ENCODE measurements around the gene PPP1CC. TPM values are rescaled to one million over a fixed set of nuclear protein-coding genes. Genes with fewer than 3 reads are reported as not detected.

Gene PPP1CC
- total and polyA plus RNA-seq, 2 donors from 2014 or later, result 57.0 to 82.3 TPM

GRCh38 chr12:110717037-110717436, 25.7 kb downstream of the PPP1CC start:
- no peaks in the 10 kb centered on the region for H3K4me1 ChIP-seq (ENCODE audit: control insufficient read depth in 2 of 3, insufficient read depth in 2 of 3, low read depth in 1 of 3, low read length in 3 of 3)
- H3K27ac ChIP-seq (ENCODE audit: low read depth in 2 of 2, low read length in 2 of 2), result no peak overlapping the region
- FAIRE-seq (no peak), DNase-seq (no peak)
- TF ChIP-seq, protein P1, sequence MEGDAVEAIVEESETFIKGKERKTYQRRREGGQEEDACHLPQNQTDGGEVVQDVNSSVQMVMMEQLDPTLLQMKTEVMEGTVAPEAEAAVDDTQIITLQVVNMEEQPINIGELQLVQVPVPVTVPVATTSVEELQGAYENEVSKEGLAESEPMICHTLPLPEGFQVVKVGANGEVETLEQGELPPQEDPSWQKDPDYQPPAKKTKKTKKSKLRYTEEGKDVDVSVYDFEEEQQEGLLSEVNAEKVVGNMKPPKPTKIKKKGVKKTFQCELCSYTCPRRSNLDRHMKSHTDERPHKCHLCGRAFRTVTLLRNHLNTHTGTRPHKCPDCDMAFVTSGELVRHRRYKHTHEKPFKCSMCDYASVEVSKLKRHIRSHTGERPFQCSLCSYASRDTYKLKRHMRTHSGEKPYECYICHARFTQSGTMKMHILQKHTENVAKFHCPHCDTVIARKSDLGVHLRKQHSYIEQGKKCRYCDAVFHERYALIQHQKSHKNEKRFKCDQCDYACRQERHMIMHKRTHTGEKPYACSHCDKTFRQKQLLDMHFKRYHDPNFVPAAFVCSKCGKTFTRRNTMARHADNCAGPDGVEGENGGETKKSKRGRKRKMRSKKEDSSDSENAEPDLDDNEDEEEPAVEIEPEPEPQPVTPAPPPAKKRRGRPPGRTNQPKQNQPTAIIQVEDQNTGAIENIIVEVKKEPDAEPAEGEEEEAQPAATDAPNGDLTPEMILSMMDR (IDR thresholded peaks at IDR 0.05; ENCODE audit: borderline replicate concordance, extremely low read depth, insufficient read depth), result no peak
- peaks cover 3 to 44% (median 29%) of the 10 kb centered on the region in 3 donors for H3K36me3 ChIP-seq (ENCODE audit: control insufficient read depth in 2 of 3, insufficient read depth in 3 of 3, low read length in 3 of 3)
- intact Hi-C loops (cut with DNase I), result no loop called here
- no peak overlapping the region for H3K9ac ChIP-seq (ENCODE audit: low read length in 3 of 3)
- no peaks in the 10 kb centered on the region for H3K27me3 ChIP-seq (ENCODE audit: control insufficient read depth, insufficient read depth, low read length)
- no peaks in the 10 kb centered on the region for H3K9me3 ChIP-seq (ENCODE audit: control insufficient read depth in 2 of 3, insufficient read depth in 1 of 3, low read length in 3 of 3)
- H3K4me3 ChIP-seq (ENCODE audit: low read length in 3 of 3), result no peak overlapping the region

GRCh38 chr12:110708917-110709316, 33.8 kb downstream of the PPP1CC start:
- TF ChIP-seq, protein P1 (IDR thresholded peaks at IDR 0.05; ENCODE audit: borderline replicate concordance, extremely low read depth, insufficient read depth), result no peak
- Histone ChIP-seq H3K27me3 (ENCODE audit: control insufficient read depth, insufficient read depth, low read length) (no peaks in the 10 kb centered on the region), H3K4me1 (ENCODE audit: control insufficient read depth in 2 of 3, insufficient read depth in 2 of 3, low read depth in 1 of 3, low read length in 3 of 3) (no peaks in the 10 kb centered on the region), H3K9ac (ENCODE audit: low read length in 3 of 3) (no peak overlapping the region), H3K27ac (ENCODE audit: low read depth in 2 of 2, low read length in 2 of 2) (no peak overlapping the region), H3K4me3 (ENCODE audit: low read length in 3 of 3) (no peak overlapping the region), H3K9me3 (ENCODE audit: control insufficient read depth in 2 of 3, insufficient read depth in 1 of 3, low read length in 3 of 3) (no peaks in the 10 kb centered on the region), H3K36me3 (ENCODE audit: control insufficient read depth in 2 of 3, insufficient read depth in 3 of 3, low read length in 3 of 3) (no peaks in the 10 kb centered on the region)
- intact Hi-C loops (cut with DNase I), result no loop called here
- DNase-seq, result no peak
- FAIRE-seq, result no peak

DNA sequence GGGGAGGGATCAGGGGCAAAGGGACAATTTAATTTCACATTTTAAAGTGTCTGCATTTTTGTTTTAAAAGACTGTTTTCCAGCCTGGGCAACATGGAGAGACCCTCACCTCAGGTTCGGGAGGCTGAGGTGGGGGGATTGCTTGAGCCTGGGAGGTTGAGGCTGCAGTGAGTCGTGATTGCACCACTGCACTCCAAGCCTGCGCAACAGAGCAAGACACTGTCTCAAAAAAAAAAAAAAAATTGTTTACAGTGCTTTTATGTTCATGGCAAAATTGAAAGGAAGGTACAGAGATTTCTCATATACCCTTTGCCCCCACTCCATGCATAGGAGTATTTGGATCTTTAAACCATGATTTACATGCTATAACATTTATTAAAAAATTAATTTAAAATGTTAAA, 37.4 kb downstream of the PPP1CC start:
- Histone ChIP-seq H3K9me3 (ENCODE audit: control insufficient read depth in 2 of 3, insufficient read depth in 1 of 3, low read length in 3 of 3) (no peaks in the 10 kb centered on the region), H3K27ac (ENCODE audit: low read depth in 2 of 2, low read length in 2 of 2) (no peak overlapping the region), H3K4me1 (ENCODE audit: control insufficient read depth in 2 of 3, insufficient read depth in 2 of 3, low read depth in 1 of 3, low read length in 3 of 3) (no peaks in the 10 kb centered on the region), H3K36me3 (ENCODE audit: control insufficient read depth in 2 of 3, insufficient read depth in 3 of 3, low read length in 3 of 3) (no peaks in the 10 kb centered on the region), H3K9ac (ENCODE audit: low read length in 3 of 3) (no peak overlapping the region), H3K4me3 (ENCODE audit: low read length in 3 of 3) (no peak overlapping the region), H3K27me3 (ENCODE audit: control insufficient read depth, insufficient read depth, low read length) (no peaks in the 10 kb centered on the region)
- intact Hi-C loops (cut with DNase I), result no loop called here
- TF ChIP-seq, protein P1 (IDR thresholded peaks at IDR 0.05; ENCODE audit: borderline replicate concordance, extremely low read depth, insufficient read depth), result no peak
- FAIRE-seq (no peak), DNase-seq (no peak)

DNA sequence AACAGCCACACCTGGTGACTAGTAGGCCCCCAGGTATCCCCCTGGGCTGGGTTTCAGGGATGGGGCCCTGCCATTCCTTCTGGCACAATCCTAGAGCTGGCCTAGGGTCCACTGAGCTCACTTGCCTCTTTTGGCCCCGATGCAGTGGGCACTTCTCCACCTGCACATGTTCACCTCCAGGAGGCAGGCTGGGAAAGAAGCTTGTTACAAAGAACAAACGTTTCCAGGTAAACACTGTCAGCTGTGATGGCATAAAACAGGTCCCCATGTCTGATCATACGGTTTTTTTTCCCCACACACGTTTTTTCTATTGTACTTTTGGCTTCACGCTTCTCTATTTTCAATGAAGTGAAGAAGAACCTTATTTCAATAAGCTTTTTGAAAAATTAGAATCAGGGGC, 37.9 kb downstream of the PPP1CC start:
- no peak overlapping the region for H3K9ac ChIP-seq (ENCODE audit: low read length in 3 of 3)
- DNase-seq (peak in 2 of 5 donors; percentile 24 to 28), FAIRE-seq (no peak)
- intact Hi-C loops (cut with DNase I), result no loop called here
- no peak overlapping the region for H3K4me3 ChIP-seq (ENCODE audit: low read length in 3 of 3)
- H3K27ac ChIP-seq (ENCODE audit: low read depth in 2 of 2, low read length in 2 of 2), result no peak overlapping the region
- H3K9me3 ChIP-seq (ENCODE audit: control insufficient read depth in 2 of 3, insufficient read depth in 1 of 3, low read length in 3 of 3), result no peaks in the 10 kb centered on the region
- TF ChIP-seq, protein P1 (IDR thresholded peaks at IDR 0.05; ENCODE audit: borderline replicate concordance, extremely low read depth, insufficient read depth), result peak; percentile 6
- no peaks in the 10 kb centered on the region for H3K36me3 ChIP-seq (ENCODE audit: control insufficient read depth in 2 of 3, insufficient read depth in 3 of 3, low read length in 3 of 3)
- no peaks in the 10 kb centered on the region for H3K27me3 ChIP-seq (ENCODE audit: control insufficient read depth, insufficient read depth, low read length)
- no peaks in the 10 kb centered on the region for H3K4me1 ChIP-seq (ENCODE audit: control insufficient read depth in 2 of 3, insufficient read depth in 2 of 3, low read depth in 1 of 3, low read length in 3 of 3)
